Esophagus (tissue), 2 donors: ENCODE results near the gene ZNF19. TPM values are rescaled to one million over a fixed set of nuclear protein-coding genes. Genes with fewer than 3 reads are reported as not detected.

ENCODE experiments used
- H3K27ac ChIP-seq, 2 donors: one replicate each; pipeline ENCODE4 v1.5.1; 2013; ENCODE audit warnings: low read depth in 2 of 2, mild to moderate bottlenecking in 2 of 2, inconsistent platforms in 1 of 2, low read length in 1 of 2, moderate library complexity in 1 of 2
- H3K27me3 ChIP-seq, 2 donors: one replicate each; pipeline ENCODE4 v1.6.1; 2013; ENCODE audit warnings: low read length in 2 of 2, control low read depth in 1 of 2, mild to moderate bottlenecking in 1 of 2; ENCODE audit not compliant: insufficient read depth in 2 of 2, control insufficient read depth in 1 of 2
- H3K36me3 ChIP-seq, 2 donors: one replicate each; pipeline ENCODE4 v1.6.1; 2013; ENCODE audit warnings: low read length in 1 of 2; ENCODE audit not compliant: control insufficient read depth in 2 of 2, insufficient read depth in 2 of 2
- H3K4me1 ChIP-seq, 2 donors: one replicate each; pipeline ENCODE4 v1.6.1; 2013; ENCODE audit warnings: low read length in 1 of 2; ENCODE audit not compliant: control insufficient read depth in 2 of 2, insufficient read depth in 2 of 2
- H3K4me3 ChIP-seq, 2 donors: one replicate each; pipeline ENCODE4 v1.5.1; 2013; ENCODE audit warnings: low read length in 2 of 2, mild to moderate bottlenecking in 2 of 2, low read depth in 1 of 2, moderate library complexity in 1 of 2
- H3K9me3 ChIP-seq, 2 donors: one replicate each; pipeline ENCODE4 v1.6.1; 2013; ENCODE audit warnings: mild to moderate bottlenecking in 2 of 2, low read depth in 1 of 2, low read length in 1 of 2, moderate library complexity in 1 of 2; ENCODE audit not compliant: control insufficient read depth in 2 of 2, insufficient read depth in 1 of 2
- WGBS, 2 donors: extraction: QIAGEN DNeasy Blood & Tissue Kit; methylation state at CpG; one replicate each; pipeline ENCODE4 v1.1.7; 2013; 5-methylcytosine and 5-hydroxymethylcytosine counted together
- polyA plus RNA-seq, 2 donors: library from polyadenylated mRNA; stranded (reverse); fragments of 200-250 nt; gene quantifications; one replicate each; pipeline ENCODE4 v1.2.3, GENCODE V29; 2013
- donor health status: healthy with polysubstance abuse.
- donor health status: Bipolar disorder and iron deficiency.

Gene ZNF19
- polyA plus RNA-seq, 2 donors, result 1.1 to 1.4 TPM

GRCh38 chr16:71459510-71459909, 29.6 kb downstream of the ZNF19 start:
- no peaks in the 10 kb centered on the region for H3K27me3 ChIP-seq
- H3K9me3 ChIP-seq, result peaks cover 0 to 2% of the 10 kb centered on the region in 2 donors
- H3K4me3 ChIP-seq, result no peak overlapping the region
- H3K36me3 ChIP-seq, result peaks cover 0 to 12% of the 10 kb centered on the region in 2 donors
- H3K27ac ChIP-seq, result no peak overlapping the region
- peaks cover 0 to 2% of the 10 kb centered on the region in 2 donors for H3K4me1 ChIP-seq

- WGBS, 2 donors, result 93 to 95% methylated on average over 4 of the region's 4 CpGs
- Histone ChIP-seq H3K4me1 (peaks cover 0 to 2% of the 10 kb centered on the region in 2 donors), H3K9me3 (peaks cover 7 to 10% of the 10 kb centered on the region in 2 donors), H3K27ac (no peak overlapping the region), H3K27me3 (no peaks in the 10 kb centered on the region), H3K36me3 (peaks cover 14 to 22% of the 10 kb centered on the region in 2 donors), H3K4me3 (no peak overlapping the region)
Measured at GRCh38 chr16:71456801-71457200, 32.3 kb downstream of the ZNF19 start.

- peaks cover 15 to 24% of the 10 kb centered on the region in 2 donors for H3K9me3 ChIP-seq
- H3K27me3 ChIP-seq, result no peaks in the 10 kb centered on the region
- H3K4me3 ChIP-seq, result no peak overlapping the region
- no peak overlapping the region for H3K27ac ChIP-seq
- peaks cover 29 to 33% of the 10 kb centered on the region in 2 donors for H3K36me3 ChIP-seq
- no peaks in the 10 kb centered on the region for H3K4me1 ChIP-seq
Measured at GRCh38 chr16:71453036-71453435, 36.1 kb downstream of the ZNF19 start.

- no peaks in the 10 kb centered on the region for H3K4me1 ChIP-seq
- no peaks in the 10 kb centered on the region for H3K27me3 ChIP-seq
- no peak overlapping the region for H3K4me3 ChIP-seq
- no peak overlapping the region for H3K27ac ChIP-seq
- H3K9me3 ChIP-seq, result peaks cover 17 to 28% of the 10 kb centered on the region in 2 donors
- peaks cover 21 to 28% of the 10 kb centered on the region in 2 donors for H3K36me3 ChIP-seq
- WGBS, 2 donors, result 97 to 98% methylated on average over 3 of the region's 3 CpGs
Measured at GRCh38 chr16:71449020-71449419, 40.1 kb downstream of the ZNF19 start.

GRCh38 chr16:71448274-71448866, 40.8 kb downstream of the ZNF19 start:
- Histone ChIP-seq H3K4me3 (no peak overlapping the region), H3K36me3 (peaks cover 16 to 24% of the 10 kb centered on the region in 2 donors), H3K9me3 (peaks cover 12 to 31% of the 10 kb centered on the region in 2 donors), H3K27ac (no peak overlapping the region), H3K27me3 (no peaks in the 10 kb centered on the region), H3K4me1 (no peaks in the 10 kb centered on the region)
- WGBS, 2 donors, result 97 to 99% methylated on average over 7 of the region's 7 CpGs

GRCh38 chr16:71443714-71444113, 45.4 kb downstream of the ZNF19 start:
- Histone ChIP-seq H3K36me3 (peaks cover 0 to 6% of the 10 kb centered on the region in 2 donors), H3K27ac (no peak overlapping the region), H3K4me1 (no peaks in the 10 kb centered on the region), H3K27me3 (no peaks in the 10 kb centered on the region), H3K9me3 (peaks cover 18 to 36% of the 10 kb centered on the region in 2 donors), H3K4me3 (no peak overlapping the region)
- 91 to 95% methylated on average over 6 of the region's 6 CpGs for WGBS, 2 donors

- Histone ChIP-seq H3K27me3 (no peaks in the 10 kb centered on the region), H3K9me3 (peaks cover 13 to 28% of the 10 kb centered on the region in 2 donors), H3K4me1 (no peaks in the 10 kb centered on the region), H3K4me3 (no peak within 1 kb of the TSS), H3K27ac (no peak within 1 kb of the TSS), H3K36me3 (no peaks in the 10 kb centered on the region)
- 83 to 86% methylated on average over 13 of the region's 13 CpGs for WGBS, 2 donors
Measured at GRCh38 chr16:71442051-71442440, 47.1 kb downstream of the ZNF19 start, which contains the start of gene TLE7. Gene TLE7 (minus strand): TSS chr16:71442054. CDS start chr16:71433324, 8,730 bp downstream.

GRCh38 chr16:71441348-71442050, 47.6 kb downstream of the ZNF19 start:
- H3K27me3 ChIP-seq, result no peaks in the 10 kb centered on the region
- H3K4me1 ChIP-seq, result no peaks in the 10 kb centered on the region
- H3K27ac ChIP-seq, result no peak overlapping the region
- H3K4me3 ChIP-seq, result no peak overlapping the region
- H3K9me3 ChIP-seq, result peaks cover 12 to 26% of the 10 kb centered on the region in 2 donors
- no peaks in the 10 kb centered on the region for H3K36me3 ChIP-seq
- 41 to 42% methylated on average over 64 to 71 of the region's 71 CpGs for WGBS, 2 donors

GRCh38 chr16:71440669-71441347, 48.3 kb downstream of the ZNF19 start:
- Histone ChIP-seq H3K36me3 (no peaks in the 10 kb centered on the region), H3K9me3 (peaks cover 12 to 24% of the 10 kb centered on the region in 2 donors), H3K4me1 (no peaks in the 10 kb centered on the region), H3K27me3 (no peaks in the 10 kb centered on the region), H3K27ac (no peak overlapping the region), H3K4me3 (no peak overlapping the region)
- WGBS, 2 donors, result 62 to 72% methylated on average over 25 of the region's 25 CpGs
